ENCODE results near the gene VWA5B2. TPM values are rescaled to one million over a fixed set of nuclear protein-coding genes. Genes with fewer than 3 reads are reported as not detected.

The VWA5B2 gene
- total and polyA plus RNA-seq, 2 of the 13 experiments (the other 11 are each of a cell fraction or from before 2014, with no cell fraction given): 0.03 to 0.04 TPM

DNA sequence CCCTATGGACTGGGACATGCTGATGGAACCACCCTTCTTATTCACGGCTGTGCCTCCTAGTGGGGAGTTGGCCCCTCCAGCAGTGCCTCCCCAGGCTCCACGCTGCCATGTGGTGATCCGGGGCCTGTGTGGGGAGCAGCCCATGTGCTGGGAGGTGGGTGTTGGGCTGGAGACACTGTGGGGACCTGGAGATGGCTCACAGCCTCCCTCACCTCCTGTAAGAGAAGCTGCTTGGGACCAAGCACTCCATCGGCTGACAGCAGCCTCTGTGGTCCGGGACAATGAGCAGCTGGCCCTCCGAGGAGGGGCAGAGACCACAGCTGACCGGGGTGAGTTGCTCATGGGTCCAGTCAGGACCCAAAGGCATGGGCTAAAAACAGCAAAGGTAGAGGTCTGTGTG is 10.3 kb downstream of the VWA5B2 start:
- intact Hi-C loops (cut with micrococcal nuclease; ENCODE audit: unreplicated experiment): loop anchor here (5.0 to 10.0 kb wide), 2 partner anchors 225 to 342 kb away; partner anchors contain the start of gene ABCC5
- POLR2A ChIA-PET: interaction anchor here (1.1 to 1.3 kb wide), 3 partner anchors 10 to 54 kb away, joined by 3 to 4 read pairs (median 3); partner anchors contain the start of genes ABCF3 and VWA5B2
- in situ Hi-C loops (cut with HindIII; ENCODE audit: extremely low pct_ligation_motif_present, low pct_unique_long_range_greater_than_20kb): no loop called here

More for the DNA sequence above, 10.3 kb downstream of the VWA5B2 start:
- no peak for FAIRE-seq
- Histone ChIP-seq H3K4me3 (replicated peaks in 1 of 3; ENCODE audit: insufficient read depth in 1 of 3, low read depth in 2 of 3, low read length in 3 of 3) (no peak overlapping the region), H4K20me1 (ENCODE audit: insufficient read depth, low read length) (peaks cover 4% of the 10 kb centered on the region), H3K9ac (ENCODE audit: insufficient read depth, low read depth, low read length) (no peak overlapping the region), H3K27ac (ENCODE audit: extremely low read length, insufficient read depth, low read length) (no peak overlapping the region), H2AFZ (ENCODE audit: low read length) (no peak overlapping the region), H3K9me3 (ENCODE audit: low read length) (no peaks in the 10 kb centered on the region), H3K4me2 (ENCODE audit: low read depth, low read length) (no peak overlapping the region), H3K4me1 (ENCODE audit: insufficient read depth, low read length) (peaks cover 24% of the 10 kb centered on the region), H3K27me3 (ENCODE audit: control insufficient read depth in 1 of 2, insufficient read depth in 2 of 2, low read length in 2 of 2) (peaks cover 7 to 42% of the 10 kb centered on the region in 2 experiments; a peak in 4 of 5 replicates), H3K36me3 (replicated peaks in 1 of 2; ENCODE audit: control insufficient read depth in 1 of 2, insufficient read depth in 2 of 2, low read length in 2 of 2) (peaks cover 10 to 17% of the 10 kb centered on the region in 2 experiments), H3K79me2 (ENCODE audit: insufficient read depth, low read length) (no peaks in the 10 kb centered on the region)
- 50% methylated on average over 4 of the region's 7 CpGs for WGBS (ENCODE audit: low lambda C conversion rate)
- CTCF ChIA-PET (ENCODE audit: low intra/inter-chr PET ratio, low total read pairs): no interaction called here
- ATAC-seq: no peak
- no peak for DNase-seq (ENCODE audit: low spot score)
- no TSS peak for BruUV-seq (replicated peaks)
- TF ChIP-seq ZNF614 (CRISPR knock-in tag; IDR thresholded peaks at IDR 0.05; ENCODE audit: borderline replicate concordance): no peak
- TF ChIP-seq, protein P1, sequence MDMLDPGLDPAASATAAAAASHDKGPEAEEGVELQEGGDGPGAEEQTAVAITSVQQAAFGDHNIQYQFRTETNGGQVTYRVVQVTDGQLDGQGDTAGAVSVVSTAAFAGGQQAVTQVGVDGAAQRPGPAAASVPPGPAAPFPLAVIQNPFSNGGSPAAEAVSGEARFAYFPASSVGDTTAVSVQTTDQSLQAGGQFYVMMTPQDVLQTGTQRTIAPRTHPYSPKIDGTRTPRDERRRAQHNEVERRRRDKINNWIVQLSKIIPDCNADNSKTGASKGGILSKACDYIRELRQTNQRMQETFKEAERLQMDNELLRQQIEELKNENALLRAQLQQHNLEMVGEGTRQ (IDR thresholded peaks at IDR 0.05; ENCODE audit: low read depth, low read length): no peak
- TF ChIP-seq, protein P1 (CRISPR knock-in tag; IDR thresholded peaks at IDR 0.05; ENCODE audit: borderline replicate concordance): no peak
- TF ChIP-seq TCF7L2 (IDR thresholded peaks at IDR 0.05; ENCODE audit: low read depth, low read length): no peak
- no peak for TF ChIP-seq SALL1 (CRISPR knock-in tag; IDR thresholded peaks at IDR 0.05)
- TF ChIP-seq, protein P2, sequence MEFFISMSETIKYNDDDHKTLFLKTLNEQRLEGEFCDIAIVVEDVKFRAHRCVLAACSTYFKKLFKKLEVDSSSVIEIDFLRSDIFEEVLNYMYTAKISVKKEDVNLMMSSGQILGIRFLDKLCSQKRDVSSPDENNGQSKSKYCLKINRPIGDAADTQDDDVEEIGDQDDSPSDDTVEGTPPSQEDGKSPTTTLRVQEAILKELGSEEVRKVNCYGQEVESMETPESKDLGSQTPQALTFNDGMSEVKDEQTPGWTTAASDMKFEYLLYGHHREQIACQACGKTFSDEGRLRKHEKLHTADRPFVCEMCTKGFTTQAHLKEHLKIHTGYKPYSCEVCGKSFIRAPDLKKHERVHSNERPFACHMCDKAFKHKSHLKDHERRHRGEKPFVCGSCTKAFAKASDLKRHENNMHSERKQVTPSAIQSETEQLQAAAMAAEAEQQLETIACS (CRISPR knock-in tag; IDR thresholded peaks at IDR 0.05): no peak
- TF ChIP-seq, protein P3, sequence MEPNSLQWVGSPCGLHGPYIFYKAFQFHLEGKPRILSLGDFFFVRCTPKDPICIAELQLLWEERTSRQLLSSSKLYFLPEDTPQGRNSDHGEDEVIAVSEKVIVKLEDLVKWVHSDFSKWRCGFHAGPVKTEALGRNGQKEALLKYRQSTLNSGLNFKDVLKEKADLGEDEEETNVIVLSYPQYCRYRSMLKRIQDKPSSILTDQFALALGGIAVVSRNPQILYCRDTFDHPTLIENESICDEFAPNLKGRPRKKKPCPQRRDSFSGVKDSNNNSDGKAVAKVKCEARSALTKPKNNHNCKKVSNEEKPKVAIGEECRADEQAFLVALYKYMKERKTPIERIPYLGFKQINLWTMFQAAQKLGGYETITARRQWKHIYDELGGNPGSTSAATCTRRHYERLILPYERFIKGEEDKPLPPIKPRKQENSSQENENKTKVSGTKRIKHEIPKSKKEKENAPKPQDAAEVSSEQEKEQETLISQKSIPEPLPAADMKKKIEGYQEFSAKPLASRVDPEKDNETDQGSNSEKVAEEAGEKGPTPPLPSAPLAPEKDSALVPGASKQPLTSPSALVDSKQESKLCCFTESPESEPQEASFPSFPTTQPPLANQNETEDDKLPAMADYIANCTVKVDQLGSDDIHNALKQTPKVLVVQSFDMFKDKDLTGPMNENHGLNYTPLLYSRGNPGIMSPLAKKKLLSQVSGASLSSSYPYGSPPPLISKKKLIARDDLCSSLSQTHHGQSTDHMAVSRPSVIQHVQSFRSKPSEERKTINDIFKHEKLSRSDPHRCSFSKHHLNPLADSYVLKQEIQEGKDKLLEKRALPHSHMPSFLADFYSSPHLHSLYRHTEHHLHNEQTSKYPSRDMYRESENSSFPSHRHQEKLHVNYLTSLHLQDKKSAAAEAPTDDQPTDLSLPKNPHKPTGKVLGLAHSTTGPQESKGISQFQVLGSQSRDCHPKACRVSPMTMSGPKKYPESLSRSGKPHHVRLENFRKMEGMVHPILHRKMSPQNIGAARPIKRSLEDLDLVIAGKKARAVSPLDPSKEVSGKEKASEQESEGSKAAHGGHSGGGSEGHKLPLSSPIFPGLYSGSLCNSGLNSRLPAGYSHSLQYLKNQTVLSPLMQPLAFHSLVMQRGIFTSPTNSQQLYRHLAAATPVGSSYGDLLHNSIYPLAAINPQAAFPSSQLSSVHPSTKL (CRISPR knock-in tag; IDR thresholded peaks at IDR 0.05): no peak
- TF ChIP-seq ARNT (IDR thresholded peaks at IDR 0.05): no peak
- TF ChIP-seq, protein P4, sequence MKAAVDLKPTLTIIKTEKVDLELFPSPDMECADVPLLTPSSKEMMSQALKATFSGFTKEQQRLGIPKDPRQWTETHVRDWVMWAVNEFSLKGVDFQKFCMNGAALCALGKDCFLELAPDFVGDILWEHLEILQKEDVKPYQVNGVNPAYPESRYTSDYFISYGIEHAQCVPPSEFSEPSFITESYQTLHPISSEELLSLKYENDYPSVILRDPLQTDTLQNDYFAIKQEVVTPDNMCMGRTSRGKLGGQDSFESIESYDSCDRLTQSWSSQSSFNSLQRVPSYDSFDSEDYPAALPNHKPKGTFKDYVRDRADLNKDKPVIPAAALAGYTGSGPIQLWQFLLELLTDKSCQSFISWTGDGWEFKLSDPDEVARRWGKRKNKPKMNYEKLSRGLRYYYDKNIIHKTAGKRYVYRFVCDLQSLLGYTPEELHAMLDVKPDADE (CRISPR knock-in tag; IDR thresholded peaks at IDR 0.05): no peak
- TF ChIP-seq RAD21 (CRISPR knock-in tag; IDR thresholded peaks at IDR 0.05): no peak
- TF ChIP-seq ONECUT2 (CRISPR knock-in tag; IDR thresholded peaks at IDR 0.05): no peak

All from HepG2 (cell line).